GM04503 (cell line): ENCODE data around the gene ARHGAP4.

Experiments used
- DNase-seq: peaks from one replicate; pipeline ENCODE4 v3.0.0-alpha.2; 2012; ENCODE audit warnings: low read depth

Gene ARHGAP4

DNA sequence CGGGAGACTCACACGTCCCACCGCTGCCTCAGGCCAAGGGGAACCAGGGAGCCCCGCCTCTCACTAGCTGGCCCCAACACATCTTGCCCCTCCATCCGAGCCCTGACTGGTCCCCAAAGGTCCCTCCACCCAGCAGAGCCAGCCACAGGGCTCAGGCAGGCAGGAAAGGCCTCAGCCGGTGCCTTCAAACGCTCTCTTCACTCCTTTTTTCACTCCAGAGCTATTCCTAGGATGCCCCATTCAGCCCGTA lies 1.5 kb upstream of the ARHGAP4 start:
- DNase-seq: no peak

DNA sequence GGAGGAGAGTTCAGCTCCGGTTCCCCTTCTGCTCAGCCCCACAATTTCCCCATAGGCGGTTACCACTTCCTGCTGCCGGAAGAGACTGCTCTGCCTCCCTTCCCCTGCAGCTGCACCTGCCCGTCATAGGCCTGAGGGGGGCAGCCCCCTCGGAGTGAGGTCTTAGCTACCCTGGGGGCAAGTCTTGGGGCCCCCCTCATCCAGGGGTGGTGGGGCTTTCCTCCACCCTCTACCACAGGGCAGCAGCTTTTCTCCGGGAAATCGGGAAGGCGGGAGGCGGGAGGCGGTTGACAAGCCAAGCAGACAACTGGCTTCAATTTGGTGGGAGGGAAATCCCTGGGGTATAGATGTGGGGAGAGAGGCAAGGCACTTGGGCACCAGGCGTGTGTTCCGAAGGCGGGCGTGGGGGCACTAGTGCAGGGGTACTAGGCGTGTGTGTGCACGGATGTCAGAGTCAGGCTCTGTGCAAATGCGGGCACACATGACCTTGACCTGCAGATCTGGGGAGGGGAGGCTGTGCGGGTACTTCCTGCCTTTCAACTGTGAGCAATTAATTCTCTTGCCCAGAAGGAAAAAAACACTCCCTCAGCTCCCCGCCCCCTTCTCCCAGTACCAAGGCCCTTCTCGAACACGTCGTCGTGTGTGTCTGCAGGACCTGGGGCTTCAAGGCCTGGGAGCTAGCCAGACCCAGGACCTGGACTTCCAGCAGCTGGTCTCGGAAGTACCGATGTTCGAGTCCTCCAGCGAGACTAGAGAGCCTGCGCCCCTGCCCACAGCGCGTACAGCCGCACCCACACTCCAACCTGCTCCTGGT lies 1.0 kb upstream of the ARHGAP4 start:
- no peak for DNase-seq

DNA sequence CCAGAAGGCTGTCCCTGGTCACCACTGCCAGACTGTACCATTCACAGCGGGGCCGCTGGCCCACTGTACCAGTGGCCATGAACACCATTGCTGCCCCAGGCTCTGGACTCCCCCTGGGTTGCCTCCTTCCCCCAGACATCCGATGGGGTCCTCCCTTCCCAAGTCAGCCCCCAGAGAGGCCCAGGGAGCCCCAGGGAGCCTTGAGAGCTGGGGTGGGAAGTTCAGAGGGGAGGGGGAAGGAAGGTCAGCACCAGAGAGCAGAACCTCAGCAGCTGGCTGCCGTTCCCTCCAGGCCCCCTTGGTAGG lies 441 bp upstream of the ARHGAP4 start:
- no peak for DNase-seq

DNA sequence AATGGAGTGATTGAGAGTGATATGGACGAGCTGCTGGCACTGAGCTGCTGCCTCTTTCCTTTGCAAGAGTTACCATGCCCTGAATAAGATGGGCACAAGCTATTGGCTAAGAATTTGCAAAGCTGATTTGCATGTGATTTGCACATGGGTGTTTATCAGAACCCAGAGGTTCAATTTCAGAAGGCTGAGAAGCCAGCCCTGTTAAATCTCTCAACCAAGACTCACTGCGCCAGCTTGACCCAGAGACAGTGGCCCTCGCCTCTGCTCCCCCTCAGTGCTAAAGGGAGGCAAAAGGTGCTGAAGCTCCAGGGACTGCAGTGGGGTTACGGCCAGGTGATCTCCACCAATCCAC lies 701 bp downstream of the ARHGAP4 start:
- DNase-seq: no peak

DNA sequence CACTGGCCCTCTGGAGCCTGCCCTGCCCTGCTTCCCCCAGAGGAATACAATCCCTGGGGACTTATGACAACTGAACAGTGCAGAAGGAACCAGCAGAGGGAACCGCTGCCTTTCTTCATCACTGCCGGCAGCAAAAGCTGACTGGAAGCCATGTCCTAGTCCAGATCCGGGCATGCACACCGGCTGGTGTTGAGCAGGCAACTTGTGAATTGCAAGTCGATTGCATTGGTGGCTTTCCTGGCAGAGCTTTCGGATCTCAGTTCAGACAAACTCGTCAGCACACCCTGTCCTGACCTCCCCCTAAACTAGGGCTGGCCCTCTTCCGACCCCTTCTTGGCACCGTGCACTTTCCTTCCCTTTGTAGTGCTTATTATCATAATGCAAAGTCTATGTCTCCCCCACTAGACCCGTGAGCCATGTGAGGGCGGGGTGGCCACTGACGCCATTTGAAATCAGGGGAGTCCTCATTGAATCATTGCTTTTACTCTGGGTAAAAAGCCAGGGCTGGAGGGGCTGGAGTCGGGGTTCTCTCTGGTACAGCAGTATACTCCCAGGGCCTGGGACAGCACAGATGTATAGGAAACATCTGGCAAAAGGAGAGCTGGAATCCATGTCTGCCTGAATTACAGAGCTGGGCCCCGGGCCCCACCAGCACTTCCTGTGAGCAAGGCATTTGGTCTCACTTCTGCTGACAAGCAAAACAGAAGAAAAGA lies 1.8 kb downstream of the ARHGAP4 start:
- DNase-seq: no peak

DNA sequence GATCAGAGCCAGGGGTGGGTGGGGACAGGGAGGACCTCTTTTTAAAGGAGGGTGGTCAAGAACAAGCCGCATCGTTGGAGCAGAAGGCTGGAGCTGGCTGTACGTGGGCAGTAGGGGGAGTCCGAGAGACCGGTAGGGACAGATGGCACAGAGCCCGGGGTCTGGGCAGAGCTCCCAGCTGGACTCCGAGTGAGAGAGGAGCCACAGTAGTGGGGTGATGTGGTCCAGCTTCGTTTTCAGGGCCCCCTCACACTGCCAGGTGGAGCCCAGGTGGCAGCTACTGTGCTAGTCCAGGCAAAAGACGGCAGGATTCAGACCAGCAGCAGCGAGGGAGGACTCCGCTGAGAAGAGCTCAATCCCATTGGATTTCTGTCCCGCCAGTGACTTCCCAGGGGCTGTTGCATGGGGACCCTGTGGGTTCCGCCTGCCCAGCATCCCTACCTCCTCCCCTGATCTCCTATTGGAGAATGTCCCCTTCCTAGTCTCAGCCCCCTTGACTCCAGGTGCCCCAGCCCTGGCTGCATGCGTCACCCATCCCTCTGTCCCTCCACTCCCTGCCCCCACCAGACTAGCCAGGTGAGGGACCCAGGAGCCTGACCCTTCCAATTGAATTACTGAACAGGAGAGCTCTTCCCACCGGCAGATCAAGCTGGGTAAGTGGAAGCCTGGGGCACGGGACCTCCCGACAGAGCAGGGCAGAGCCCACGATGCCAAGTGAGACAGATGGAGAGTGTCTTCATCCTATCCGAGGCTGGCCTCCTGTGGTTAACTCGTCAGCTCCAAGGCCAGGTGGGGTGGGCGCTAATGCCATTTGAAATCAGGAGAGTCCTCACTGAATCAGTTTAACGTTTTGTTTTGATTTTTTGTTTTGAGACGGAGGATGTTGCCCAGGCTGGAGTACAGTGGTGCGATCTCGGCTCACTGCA lies 2.9 kb downstream of the ARHGAP4 start:
- no peak for DNase-seq

DNA sequence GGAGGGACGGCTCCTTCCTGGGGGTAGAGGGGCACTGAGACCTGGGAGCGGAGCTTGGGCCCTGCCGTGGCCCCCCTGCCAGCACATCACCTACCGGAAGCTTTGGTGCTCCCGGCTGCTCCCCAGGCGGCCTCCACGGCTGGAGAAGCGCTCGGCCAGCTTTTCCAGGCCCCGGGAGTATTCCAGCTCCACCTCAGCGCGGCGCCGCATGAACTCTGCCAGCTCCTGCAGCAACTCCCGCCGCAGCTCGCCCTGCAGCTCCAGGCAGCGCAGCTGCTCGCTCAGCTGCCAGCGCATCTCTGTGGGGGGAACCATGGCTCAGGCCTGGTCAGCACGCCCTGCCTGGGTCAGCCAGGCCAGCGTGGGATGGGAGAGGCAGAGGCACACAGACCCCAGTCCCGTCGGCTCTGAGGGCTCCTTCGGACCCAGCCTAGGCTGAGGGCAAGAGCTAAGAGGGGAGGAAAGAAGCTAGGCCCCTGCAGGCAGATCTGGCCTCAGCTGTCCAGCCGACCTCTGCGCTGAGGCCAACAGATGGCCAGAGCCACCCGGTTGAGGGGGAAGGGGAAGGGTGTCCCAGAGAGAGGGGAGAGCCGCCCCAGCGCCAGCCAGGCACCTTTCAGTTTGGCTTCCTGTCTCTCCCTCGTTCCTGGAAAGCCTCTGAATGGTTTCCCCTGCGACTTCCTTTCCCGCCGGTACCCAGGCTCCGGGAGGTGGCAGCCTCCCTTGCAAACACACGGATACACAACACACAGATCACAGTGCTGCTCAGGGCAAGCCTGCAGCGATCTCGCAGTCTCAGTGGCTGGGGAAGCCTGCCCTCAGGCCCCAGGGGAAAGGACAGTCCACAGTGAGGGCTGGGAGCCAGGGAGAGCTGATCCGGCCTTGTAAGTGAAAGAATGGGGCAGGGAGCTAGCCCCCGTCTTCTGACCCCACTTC lies 4.3 kb downstream of the ARHGAP4 start:
- no peak for DNase-seq

DNA sequence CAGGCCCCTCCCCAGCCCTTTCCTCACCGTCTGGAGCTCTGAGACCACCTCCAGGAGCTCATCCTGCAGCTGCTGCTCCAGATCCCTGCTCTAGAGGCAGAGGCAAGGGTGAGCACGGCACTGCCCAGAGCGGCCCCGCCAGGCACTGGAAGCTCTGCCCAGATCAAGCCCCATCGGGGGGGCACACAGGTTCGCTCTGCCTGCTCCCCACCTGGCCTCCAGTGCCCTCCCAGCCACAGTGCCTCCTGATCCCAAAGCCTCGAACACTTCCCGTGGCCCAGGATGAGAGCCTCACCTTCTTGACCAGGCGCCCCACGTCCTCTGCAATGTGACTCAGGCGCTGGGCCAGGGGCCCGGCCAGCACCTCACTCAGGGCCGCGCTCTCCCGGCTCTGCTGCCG lies 5.0 kb downstream of the ARHGAP4 start:
- no peak for DNase-seq

DNA sequence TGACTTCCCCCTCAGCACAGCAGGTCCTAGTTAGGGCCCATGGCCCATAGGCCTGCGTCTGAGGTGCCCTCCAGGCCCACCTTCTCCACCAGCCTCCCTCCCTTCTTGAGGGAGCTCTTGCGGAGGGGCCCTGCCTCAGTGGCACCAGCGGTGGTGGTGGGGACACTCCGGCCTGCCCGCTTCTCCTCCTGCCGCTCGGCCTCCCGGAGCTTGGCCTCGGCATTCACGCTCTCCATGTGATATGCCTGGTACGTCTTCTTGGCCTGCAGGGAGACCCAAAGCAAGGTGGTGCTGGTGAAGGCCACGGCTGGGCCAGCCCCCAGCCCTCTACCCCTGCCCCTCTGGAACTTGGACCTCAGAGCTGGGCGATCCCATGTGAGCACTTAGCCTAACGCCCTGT lies 5.5 kb downstream of the ARHGAP4 start:
- no peak for DNase-seq

DNA sequence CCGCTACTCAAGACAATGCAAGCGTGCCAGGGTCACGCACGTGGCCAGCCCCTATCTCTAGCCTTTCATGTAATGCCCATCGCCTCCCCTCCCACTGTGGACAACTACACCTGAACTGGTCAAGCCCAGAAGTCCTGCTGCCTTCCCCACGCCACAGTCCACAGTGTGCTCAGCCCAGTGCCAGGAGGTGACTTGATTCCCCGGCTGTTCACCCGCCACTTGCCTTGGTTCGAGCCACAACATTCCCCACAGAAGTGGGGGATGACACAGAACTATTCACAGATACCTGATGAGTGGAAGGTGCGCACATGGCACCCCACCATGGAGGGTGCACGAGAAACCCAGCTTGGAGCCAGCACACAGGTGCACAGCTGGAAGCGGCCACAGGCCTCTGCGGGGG lies 6.8 kb downstream of the ARHGAP4 start:
- DNase-seq: no peak

DNA sequence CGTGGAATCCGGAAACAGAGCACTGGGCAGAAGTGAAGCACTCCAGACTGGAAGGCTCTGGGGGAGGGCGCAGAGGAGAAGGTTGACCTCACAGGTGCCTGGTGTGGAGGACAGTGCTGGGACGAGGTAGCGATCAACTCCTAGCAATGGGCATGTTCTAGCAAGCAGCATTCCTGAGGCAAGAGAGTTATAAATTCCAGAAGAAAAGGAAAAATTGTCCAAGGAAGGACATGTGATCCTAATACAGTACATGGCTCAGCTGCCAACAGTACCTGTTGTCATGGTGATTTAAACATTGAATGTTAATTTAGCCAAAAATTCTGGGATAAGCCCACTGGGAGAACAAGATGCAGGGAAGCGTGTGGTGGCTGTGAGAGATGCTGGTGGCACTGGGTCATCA lies 8.2 kb downstream of the ARHGAP4 start:
- DNase-seq: no peak

DNA sequence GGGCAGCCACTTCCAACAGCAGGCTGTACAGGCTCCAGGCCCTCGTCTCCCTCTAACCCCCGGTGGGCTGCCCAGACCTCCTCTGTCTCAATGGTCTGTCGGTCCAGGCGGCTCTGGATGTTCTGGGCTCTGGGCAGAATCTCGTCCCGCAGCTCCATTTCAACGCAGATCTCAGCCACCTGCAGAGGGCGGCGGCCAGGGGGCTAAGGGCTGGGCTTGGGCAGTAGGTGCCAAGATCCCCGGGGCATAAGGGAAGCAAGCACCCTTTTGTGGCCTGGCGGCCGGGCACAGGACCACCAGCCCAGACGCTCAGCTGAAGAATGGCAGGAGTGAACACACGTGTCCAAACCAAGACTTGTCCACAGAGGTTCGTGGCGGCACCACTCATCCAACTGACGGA lies 12.4 kb downstream of the ARHGAP4 start:
- no peak for DNase-seq

DNA sequence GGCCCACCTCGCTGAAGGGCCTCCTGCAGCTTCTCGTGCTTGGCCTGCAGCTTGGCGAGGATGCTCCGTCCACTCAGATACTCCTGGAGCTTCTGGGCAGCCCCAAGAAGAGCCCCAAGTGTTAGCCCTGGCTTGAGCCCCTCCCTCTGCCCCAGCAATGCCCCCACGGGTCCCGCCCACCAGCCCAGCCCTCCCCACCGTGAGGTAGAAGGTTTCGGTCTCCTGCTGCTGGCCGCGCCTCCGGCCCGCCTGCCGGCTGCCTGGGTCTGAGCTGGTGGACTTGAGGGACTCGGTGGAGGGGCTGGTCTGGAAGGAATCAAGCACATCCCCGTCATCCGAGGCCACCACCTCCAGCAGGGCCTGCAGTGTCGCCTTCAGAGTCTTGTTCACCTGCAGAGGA lies 12.9 kb downstream of the ARHGAP4 start:
- no peak for DNase-seq

DNA sequence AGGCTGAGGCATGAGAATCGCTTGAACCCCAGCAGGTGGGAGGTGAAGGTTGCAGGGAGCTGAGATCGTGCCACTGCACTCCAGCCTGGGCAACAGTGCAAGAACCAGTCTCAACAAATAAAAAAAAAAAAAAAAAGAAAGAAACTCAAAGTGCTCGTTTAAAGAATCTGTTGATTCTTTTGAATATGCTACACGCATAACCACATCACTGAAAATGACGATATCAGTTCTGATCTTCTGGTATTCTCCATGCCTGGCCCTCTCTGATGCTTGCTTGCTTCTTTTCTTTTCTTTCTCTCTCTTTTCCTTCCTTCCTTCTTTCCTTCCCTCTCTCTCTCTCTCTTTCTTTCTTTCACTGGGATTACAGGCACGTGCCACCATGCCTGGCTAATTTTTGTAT lies 14.3 kb downstream of the ARHGAP4 start:
- no peak for DNase-seq

DNA sequence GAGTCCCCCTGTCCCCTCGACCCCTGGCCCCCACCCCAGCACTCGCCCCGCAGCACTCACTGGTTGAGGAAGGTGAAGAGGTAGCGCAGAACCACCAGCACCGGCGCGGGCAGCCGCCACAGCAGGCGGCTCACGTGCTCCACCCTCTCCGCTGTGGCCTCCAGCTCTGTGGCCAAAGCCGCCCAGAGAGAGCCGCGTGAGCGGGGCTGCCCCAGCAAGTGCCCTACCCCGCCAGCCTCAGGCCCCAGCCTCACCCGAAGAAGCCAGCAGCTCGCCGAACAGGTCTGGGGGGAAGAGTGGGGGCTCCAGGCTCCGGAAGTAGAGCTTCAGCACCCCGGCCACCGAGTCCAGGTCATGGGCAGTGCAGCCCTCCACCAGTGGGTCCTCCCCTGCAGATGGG lies 15.6 kb downstream of the ARHGAP4 start:
- no peak for DNase-seq

DNA sequence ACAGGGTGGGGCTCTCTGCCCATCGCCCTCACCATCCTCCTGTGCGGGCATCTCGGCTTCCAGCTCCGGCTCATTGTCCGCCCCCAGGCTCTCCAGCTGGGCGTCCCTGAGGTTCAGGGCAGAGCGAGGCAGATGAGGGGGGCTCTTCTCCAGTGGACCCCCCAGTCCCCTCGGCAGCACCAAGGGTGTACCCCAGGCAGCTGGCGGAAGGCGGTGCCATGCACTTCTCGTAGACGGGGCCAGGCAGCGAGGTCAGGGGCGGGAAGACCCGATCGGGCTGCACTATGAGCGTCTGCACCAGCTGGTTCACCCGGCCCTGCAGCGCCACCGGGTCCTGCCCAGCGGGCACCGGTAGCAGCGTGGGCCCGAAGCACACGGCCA lies 16.1 kb downstream of the ARHGAP4 start:
- DNase-seq: no peak

DNA sequence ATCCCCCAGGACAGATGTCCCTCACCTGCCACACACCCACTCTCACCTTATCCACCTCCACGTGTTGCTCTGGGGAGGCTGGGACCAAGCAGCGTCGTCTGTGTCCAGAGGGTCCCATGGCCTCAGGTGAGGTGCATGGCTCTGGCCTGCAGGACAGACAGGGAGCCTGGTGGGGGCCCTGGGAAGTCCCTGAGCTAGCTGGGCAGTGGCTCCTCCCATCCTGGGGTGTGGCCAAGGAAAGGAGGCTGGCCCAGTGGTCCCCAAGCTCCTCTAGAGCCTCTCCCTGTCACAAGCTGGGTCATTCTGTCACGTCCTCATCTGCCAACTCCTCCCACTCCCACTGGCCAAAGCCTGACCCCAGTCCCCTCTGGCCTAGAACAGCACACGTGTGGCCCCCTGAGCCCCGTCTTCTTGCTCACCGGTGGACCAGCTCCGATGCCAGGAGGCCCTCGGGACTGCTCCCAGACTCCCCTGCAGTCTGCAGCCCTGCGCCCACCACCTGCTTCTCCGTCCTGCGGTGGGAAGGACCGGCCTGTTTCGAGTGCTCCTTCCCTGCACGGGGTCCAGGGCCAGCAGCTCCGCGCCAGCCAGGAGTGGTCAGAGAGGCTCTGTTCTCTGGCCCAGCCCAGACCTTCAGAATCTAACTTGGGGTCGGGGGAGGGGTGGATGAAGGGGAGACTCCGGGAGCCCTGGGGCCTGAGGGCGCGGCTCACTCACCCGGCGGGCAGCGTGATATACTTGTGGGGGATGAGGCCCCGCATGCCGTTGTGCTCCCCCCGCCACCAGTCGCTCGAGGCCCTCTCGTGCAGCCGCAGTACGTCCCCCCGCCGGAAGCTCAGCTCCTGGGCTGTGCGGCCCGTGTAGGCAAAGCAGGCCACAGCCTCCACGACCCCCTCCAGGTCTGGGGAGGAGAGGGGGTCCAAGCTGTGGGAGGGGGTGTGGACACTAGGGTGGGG lies 16.8 kb downstream of the ARHGAP4 start:
- DNase-seq: no peak

DNA sequence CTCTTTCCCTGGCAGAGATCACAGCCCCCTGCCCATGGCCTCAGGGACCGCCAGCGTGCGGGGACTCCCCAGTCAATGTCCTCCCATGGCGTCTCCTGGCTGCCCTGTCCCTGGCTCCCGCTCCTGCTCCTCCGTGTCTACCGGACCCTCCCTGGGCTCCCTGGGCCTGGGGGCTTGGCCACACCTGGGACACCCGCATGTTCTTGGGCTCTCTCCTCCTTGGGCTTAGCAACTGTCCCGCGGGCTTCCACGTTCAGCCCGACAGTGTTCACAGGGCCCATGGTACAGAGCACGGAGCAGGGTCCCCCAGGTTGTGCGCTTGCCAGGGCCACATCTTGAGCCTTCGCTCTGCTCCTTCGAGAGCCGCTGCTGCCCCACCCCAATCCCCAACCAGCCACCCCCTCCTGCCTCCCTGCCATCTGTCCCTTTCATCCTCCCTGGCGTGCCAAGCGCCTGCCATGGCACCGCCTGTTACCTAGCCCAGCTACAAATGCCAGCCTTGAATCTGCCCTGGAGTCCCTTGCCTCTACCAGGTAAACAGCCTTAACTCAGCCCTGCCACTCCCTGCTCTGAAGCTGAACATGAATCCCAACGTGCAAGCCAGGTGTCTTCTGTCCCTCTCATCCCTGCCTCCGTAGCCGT lies 17.7 kb downstream of the ARHGAP4 start:
- no peak for DNase-seq

DNA sequence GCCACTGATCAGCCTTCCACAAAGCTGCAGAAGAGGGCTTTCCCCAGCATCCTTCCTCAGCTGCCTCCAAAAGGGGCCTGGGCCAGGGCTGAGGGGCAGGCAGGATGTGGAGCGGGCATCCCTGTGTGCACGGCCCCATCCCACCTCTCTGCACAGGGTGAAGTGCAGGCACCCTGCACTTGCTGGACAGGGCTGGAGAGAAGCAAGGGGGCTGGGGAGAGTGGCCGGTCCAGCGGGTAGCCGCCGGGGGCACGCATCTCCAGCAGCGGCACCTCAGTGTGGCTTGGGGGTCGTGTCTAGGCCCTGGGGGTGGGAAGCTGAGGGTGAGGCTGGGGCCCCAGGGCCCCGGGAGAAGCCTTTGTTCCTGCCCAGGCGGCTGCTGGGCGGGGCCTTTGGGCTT lies 18.6 kb downstream of the ARHGAP4 start:
- no peak for DNase-seq

DNA sequence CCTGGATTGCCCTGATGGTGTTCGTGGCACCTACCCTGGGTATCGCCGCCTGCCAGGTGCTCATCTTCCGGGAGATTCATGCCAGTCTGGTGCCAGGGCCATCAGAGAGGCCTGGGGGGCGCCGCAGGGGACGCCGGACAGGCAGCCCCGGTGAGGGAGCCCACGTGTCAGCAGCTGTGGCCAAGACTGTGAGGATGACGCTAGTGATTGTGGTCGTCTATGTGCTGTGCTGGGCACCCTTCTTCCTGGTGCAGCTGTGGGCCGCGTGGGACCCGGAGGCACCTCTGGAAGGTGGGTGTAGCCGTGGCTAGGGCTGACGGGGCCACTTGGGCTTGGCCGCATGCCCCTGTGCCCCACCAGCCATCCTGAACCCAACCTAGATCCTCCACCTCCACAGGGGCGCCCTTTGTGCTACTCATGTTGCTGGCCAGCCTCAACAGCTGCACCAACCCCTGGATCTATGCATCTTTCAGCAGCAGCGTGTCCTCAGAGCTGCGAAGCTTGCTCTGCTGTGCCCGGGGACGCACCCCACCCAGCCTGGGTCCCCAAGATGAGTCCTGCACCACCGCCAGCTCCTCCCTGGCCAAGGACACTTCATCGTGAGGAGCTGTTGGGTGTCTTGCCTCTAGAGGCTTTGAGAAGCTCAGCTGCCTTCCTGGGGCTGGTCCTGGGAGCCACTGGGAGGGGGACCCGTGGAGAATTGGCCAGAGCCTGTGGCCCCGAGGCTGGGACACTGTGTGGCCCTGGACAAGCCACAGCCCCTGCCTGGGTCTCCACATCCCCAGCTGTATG lies 19.7 kb downstream of the ARHGAP4 start:
- DNase-seq: no peak
